Measurements from ENCODE around the gene MISP3.

- TF ChIP-seq CTCF (IDR thresholded peaks at IDR 0.05): no peak
- TF ChIP-seq POLR2A (IDR thresholded peaks at IDR 0.05): no peak
Observed at GRCh38 chr19:14112051-14112808, 39.6 kb downstream of the MISP3 start.
